GM11168 (cell line): ENCODE measurements around the gene BCKDK.

Experiments used
- in situ Hi-C: fragments of 300-500 bp; cut with MboI; formaldehyde crosslinking; loops from one replicate; pipeline ENCODE4 v1.12.0; 2022; ENCODE audit warnings: low sequenced_read_pairs; ENCODE audit not compliant: unreplicated experiment

BCKDK gene

DNA sequence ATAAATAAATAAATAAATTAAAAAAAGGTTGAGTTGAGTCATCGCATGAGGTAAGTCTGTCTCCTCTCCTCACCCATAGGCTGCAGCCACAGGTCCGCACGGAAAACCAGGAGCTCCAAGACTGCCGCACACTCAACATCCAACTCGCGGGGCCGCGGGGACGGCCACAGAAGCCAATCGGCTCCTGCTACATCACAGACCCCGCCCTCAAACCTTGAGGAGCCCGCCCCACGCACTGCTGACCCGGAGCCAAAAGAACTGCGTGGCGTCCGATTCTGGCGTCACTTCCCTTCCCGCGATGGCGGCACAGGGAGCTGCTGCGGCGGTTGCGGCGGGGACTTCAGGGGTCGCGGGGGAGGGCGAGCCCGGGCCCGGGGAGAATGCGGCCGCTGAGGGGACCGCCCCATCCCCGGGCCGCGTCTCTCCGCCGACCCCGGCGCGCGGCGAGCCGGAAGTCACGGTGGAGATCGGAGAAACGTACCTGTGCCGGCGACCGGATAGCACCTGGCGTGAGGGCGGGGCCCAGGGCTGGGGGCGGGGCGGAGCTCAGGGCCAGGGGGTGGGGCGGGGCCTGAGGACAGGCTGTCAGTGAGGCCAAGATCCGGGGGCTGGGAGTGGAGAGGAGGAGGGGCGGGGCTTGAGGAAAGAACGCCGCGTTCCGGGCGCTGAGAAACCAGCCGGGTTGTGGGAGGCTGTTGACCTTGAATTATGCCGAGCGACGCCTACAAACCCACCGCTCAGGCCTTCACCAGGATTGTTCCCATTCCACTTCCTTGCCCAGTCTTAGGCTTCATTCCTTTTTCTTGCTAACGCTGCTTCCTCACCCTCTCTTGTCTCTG, 9.4 kb downstream of the BCKDK start, which contains the start of gene KAT8:
TSS of gene KAT8 (plus strand) at position 281 of the 839 bp plus-strand sequence. CDS start at position 299, 18 bp downstream.
- in situ Hi-C loops: no loop called here

DNA sequence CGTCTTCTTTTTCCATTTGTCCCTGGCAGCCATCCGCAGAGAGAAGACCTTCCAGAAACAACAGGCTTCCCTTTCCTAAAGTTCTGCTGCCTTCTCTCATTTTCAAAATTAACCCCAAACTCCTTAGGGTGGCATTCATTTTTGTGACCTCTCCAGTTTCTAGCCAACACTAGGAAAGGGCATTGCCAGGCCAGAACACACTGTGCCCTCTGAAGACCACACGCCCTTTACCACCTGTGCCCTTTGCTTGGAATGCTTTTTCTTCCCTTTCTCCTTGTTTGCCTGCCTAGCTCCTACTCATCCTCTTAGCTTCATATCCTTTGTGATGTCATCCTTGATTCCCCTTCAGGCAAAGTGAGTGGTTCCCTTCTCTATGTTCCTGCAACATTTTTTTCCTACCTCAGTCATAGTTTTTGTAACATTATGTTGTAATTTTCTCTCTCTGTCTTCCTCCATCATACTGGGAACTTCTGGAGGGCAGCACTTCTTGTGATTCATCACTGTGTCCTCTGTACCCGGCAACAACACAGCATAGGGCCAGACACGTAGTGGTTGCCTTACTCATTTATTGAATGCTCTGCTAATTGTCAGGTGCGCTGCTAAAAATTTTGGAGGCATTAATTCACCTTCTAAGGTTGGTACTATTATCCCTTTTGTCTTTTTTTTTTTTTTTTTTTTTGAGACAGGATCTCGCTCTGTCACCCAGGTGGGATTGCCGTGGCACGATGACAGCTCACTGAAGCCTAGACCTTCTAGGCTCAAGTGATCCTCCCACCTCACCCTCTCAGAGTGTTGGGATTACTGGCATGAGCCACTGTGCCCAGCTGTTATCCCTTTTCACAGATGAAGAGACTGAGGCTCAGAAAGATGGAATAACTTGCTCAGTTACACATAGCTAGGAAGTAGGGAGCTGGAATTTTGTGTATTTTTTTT, 10.3 kb downstream of the BCKDK start:
- in situ Hi-C loops: no loop called here

DNA sequence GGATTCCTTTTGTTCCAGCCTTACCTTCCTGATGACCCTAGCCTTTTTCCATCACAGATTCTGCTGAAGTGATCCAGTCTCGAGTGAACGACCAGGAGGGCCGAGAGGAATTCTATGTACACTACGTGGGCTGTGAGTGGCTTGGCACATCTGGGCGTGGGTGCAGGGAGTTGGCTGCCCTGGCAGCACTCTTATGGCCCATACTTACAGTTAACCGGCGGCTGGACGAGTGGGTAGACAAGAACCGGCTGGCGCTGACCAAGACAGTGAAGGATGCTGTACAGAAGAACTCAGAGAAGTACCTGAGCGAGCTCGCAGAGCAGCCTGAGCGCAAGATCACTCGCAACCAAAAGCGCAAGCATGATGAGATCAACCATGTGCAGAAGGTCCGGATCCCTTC, 11.9 kb downstream of the BCKDK start:
- in situ Hi-C loops: no loop called here

DNA sequence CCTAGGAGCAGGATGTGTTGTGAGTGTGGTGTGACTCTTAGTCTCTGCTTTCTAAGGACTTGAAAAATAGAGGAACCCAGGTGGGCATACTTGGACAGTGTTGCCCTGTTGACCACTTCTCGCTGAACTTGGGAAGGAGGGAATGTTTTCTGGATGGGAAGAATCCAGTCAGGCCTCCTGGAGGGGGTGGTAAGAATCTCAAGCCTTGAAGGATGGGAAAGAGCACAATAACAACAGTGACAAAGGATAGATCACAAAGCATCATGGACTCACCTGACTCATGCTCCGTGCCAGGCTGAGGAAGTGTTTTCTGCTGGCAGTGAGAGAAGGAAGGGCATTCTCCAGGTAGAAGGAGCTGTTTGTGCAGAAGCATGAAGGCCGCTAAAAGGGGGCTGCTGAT, 17.7 kb downstream of the BCKDK start:
- in situ Hi-C loops: no loop called here

GRCh38 chr16:31127182-31127581, 19.0 kb downstream of the BCKDK start:
- in situ Hi-C loops: no loop called here

DNA sequence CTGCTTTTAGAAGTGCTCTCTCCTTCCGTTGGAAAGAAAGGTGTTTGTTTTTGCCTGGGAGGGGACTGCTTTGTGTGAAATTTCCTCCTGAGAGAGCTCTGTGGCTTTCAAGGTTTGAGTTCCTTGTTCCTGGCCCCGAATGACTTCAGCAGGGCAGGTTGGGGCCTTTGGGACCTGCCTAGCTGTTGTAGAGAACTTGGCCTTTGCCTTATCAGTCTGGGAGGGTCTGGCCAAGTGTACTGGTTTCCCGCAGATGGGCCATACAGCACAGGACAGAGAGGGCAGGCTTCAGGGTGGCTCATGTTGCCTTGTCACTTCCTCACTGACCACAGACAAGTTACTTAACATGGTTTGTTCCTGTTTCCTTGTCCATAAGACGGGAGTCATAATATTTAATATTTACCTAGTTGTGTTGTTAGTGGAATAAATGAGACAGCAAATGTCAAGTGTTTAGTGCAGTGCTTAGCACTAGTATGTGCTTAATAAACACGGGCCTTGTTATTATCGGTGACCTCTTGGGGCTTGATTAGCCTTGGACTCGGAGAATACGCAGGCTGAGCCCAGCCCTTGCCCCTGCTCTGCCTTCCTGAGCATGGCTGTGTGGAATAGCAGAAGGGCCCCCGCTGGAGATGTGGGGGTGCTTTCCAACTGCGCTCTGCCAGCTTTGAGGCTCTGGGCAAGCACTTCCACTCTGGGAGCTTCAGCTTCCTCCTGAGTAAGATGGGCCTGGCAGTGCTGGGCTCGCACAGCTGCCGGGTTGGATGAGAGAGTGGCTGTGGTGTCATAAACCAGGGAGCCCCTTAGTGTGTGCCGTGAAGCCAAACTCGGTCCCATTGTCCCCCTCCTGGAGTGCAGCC, 20.8 kb downstream of the BCKDK start:
- in situ Hi-C loops: no loop called here

DNA sequence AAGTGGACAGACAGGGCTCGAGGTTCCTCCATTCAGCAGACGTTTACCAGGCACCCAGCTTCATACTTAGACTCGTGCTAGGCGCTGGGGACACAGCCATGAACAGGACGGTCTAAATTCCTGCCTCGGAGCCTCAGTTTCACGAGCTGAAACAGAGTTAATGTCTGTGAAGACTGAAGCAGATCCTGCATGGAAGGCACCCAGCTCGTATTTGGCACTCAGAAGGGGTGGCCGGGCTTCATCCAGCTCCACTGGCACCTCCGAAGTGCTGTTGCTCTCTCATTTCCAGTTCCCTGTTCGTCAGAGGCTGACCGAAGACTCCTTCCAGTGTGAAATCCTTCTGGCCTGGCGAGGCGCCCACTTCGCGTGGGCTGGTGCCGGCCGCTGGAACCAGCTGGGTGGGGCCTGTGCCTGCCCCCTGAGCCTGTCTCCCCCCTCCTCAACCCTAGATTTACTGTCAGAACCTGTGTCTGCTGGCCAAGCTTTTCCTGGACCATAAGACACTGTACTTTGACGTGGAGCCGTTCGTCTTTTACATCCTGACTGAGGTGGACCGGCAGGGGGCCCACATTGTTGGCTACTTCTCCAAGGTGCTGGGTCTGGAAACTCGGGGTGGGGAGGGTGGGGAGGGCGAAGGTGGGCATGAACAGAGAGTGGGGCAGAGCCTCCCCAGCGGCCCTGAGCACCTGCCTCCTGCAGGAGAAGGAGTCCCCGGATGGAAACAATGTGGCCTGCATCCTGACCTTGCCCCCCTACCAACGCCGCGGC, 21.6 kb downstream of the BCKDK start:
- in situ Hi-C loops: no loop called here

GRCh38 chr16:31130336-31130891, 22.2 kb downstream of the BCKDK start:
- in situ Hi-C loops: no loop called here

- in situ Hi-C loops: no loop called here
These were observed 22.7 kb downstream of the BCKDK start for GRCh38 chr16:31130899-31131298.

- in situ Hi-C loops: no loop called here
These were observed 23.2 kb downstream of the BCKDK start for GRCh38 chr16:31131416-31131815.

- in situ Hi-C loops: no loop called here
These were observed 23.7 kb downstream of the BCKDK start for GRCh38 chr16:31131841-31132271.

DNA sequence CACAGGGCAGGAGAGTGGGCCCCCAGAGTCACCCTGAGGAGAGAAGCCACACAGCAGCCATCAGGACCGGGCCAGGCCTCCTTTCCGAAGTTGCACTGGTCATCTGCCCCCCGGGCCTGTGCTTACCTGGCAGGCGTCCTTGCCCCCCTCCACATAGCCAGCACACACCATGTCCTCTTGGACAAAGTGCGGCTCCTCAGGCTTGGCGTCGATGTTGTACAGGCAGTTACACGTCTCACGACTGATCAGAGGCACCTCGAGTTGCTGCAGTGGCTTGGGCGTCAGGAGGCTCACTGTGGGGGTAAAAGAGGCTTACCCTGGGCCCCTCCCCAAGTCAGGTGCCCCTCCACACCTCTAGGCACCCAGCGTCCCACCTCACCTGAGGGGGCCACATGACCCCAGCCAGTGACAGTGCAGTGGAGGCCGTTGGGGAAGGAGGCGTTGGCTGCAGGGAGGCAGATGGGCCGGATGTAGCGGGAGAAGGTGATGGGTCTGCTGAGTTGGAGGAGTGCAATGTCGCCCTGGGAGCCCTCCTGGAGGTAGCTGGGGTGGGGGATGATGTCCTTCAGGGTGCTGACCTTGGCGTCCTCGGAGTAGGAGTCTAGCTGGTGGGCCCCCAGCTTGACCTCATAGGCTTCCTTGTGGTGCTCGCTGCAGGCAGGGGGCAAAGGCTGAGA, 24.3 kb downstream of the BCKDK start:
- in situ Hi-C loops: no loop called here

DNA sequence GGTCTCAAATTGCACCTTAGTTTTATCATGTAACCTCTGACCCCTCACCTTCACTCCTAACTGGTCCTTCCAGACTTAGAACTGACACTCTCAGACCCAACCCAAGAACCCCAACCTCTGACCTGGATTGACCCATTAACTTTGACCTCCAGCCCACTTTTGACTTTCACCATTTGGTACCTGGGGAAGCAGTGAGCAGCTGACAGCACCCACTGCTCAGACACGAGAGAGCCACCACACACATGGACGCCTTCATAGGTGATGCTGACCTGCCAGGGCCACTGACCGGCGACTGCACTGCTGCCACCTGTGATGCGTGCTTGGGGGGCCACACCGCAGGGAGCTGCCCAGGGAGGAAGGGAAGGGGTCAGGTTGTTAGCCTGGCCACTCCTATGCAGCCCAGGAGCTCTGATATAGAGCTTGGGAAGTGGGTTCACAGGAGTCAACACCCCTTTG, 24.9 kb downstream of the BCKDK start:
- in situ Hi-C loops: no loop called here

GRCh38 chr16:31134091-31134571, 25.9 kb downstream of the BCKDK start:
- in situ Hi-C loops: no loop called here

- in situ Hi-C loops: no loop called here
These were observed 26.7 kb downstream of the BCKDK start for GRCh38 chr16:31134625-31135534.

DNA sequence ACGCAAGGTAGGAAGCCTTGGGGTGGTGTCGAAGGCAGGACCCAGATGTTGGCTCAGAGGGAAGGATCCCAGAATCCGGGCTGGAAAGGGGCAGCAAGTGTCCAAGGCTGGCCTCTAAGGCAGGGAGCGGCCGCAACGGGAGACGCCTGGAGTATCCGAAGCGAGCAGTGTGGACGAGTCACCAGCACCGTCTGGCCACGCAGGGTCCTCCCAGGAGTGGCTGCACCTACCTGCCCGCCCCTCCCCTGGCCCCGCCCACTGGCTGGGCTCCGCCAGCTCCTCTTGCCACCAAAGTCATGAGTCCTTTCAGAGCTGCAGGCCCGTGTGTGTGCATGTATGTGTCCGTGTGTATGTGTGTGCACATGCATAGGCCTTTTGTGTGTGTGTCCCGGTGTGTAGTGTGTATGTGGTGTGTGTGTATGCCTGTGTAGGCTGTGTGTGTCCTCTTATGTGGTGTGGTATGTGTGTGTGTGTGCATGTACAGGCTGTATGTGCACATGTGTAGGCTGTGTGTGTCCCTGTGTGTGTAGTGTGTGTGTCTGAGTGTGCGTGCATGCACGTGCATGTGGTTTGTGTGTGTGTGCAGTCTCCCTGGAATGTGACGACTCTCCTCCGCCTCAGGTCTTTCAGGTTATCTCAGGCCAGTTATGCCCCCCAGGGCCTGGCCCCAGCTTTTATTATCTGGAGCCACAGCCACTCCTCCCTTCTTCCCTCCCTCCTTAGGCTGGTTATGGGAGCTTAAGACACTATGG, 27.5 kb downstream of the BCKDK start, which contains the start of gene PRSS8:
TSS of gene PRSS8 (minus strand) at position 193 of the 752 bp plus-strand sequence. CDS start 229 bp downstream, outside the sequence.
- in situ Hi-C loops: no loop called here
